ENCODE data around the gene MED25. TPM values are rescaled to one million over a fixed set of nuclear protein-coding genes. Genes with fewer than 3 reads are reported as not detected.

MED25 gene
- polyA plus RNA-seq, 4 donors, result 26.7 to 58.7 (median 41.2) TPM

DNA sequence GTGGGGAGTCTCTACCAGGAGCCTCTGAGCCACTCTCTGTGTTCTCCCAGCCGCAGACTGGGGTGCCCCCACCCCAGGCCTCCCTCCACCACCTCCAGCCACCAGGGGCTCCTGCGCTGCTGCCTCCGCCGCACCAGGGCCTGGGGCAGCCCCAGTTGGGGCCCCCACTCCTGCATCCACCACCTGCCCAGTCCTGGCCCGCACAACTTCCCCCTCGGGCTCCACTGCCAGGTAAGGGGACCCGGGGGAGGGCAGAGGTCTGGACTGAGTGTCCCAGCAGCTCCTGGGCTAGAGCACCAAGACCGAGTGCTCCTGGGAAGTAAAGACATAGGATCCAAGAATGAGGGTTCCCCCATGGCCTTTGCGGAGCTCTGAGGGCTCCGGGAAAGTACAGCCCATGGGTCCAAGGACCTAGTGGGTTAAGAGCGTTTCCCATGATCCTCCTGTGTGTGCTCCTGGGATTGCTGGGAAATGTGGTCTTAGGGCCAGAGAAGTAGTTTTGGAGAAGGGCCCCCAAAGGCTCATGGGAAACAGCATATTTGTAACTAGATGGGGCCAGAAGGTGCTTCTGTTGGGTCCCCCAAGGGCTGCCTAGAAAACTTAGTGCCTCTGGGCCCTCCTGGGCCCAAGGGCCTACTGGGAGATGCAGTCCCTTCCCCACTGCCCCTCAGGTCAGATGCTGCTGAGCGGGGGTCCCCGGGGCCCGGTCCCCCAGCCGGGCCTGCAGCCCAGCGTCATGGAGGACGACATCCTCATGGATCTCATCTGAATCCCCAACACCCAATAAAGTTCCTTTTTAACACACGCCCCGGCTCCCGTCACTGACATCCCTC lies 18.3 kb downstream of the MED25 start:
- Histone ChIP-seq H3K27me3 (ENCODE audit: control insufficient read depth in 3 of 3, insufficient read depth in 3 of 3, low read length in 3 of 3) (no peaks in the 10 kb centered on the region), H3K4me3 (ENCODE audit: low read depth in 1 of 3, low read length in 3 of 3) (no peak overlapping the region), H3K27ac (ENCODE audit: low read depth in 1 of 3, low read length in 2 of 3) (no peak overlapping the region), H3K4me1 (ENCODE audit: control insufficient read depth in 3 of 3, insufficient read depth in 2 of 3, low read depth in 1 of 3, low read length in 2 of 3) (no peaks in the 10 kb centered on the region), H3K36me3 (ENCODE audit: control insufficient read depth in 3 of 3, insufficient read depth in 2 of 3, low read depth in 1 of 3, low read length in 3 of 3) (peaks cover 23 to 93% (median 27%) of the 10 kb centered on the region in 3 donors), H3K9me3 (ENCODE audit: control insufficient read depth in 2 of 2, insufficient read depth in 1 of 2, low read depth in 1 of 2, low read length in 1 of 2) (no peaks in the 10 kb centered on the region)
- FAIRE-seq, result no peak
- 96 to 98% (median 98%) methylated on average over 20 of the region's 20 CpGs for WGBS, 3 donors
- DNase-seq, result no peak

DNA sequence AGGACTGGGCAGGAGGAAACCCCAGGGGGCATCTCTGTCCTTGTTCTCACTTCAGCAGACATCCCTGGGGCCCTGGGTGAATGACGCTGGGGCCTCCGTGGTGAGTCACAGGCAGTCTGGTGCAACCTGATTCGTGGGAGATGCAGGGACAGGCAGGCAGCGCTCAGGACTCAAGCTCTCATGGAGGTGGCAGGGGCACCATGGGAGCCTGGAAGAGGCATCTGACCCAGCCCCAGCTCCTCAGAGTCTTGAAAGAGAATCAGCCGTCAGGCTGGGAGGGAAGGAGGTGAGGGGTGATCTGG lies 18.9 kb downstream of the MED25 start:
- no peak for FAIRE-seq
- no peaks in the 10 kb centered on the region for H3K27me3 ChIP-seq (ENCODE audit: control insufficient read depth in 3 of 3, insufficient read depth in 3 of 3, low read length in 3 of 3)
- no peak overlapping the region for H3K4me3 ChIP-seq (ENCODE audit: low read depth in 1 of 3, low read length in 3 of 3)

DNA sequence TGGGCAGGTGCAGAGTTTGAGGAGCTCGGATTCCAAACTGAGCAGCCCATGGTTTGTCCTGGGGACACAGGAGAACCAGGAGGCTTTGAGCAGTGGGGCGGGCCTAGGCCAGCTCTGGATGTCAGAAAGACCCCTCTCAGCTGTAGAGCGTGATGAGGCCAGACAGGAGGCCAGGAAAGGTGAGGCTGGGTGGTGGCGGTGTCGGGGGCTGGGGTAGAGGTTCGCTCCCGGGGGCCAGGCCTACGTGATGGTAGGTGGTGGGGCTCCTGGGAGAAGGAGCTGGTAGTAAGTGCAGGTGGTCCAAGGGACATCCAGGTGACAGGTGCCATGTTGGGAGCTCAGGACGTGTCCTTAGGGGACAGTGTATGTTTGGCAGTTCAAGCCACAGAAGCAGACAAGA lies 19.3 kb downstream of the MED25 start:
- no peak for DNase-seq
- no peak for FAIRE-seq
- Histone ChIP-seq H3K4me3 (ENCODE audit: low read depth in 1 of 3, low read length in 3 of 3) (no peak overlapping the region), H3K27me3 (ENCODE audit: control insufficient read depth in 3 of 3, insufficient read depth in 3 of 3, low read length in 3 of 3) (no peaks in the 10 kb centered on the region), H3K4me1 (ENCODE audit: control insufficient read depth in 3 of 3, insufficient read depth in 2 of 3, low read depth in 1 of 3, low read length in 2 of 3) (no peaks in the 10 kb centered on the region), H3K36me3 (ENCODE audit: control insufficient read depth in 3 of 3, insufficient read depth in 2 of 3, low read depth in 1 of 3, low read length in 3 of 3) (peaks cover 16 to 88% (median 27%) of the 10 kb centered on the region in 3 donors), H3K9me3 (ENCODE audit: control insufficient read depth in 2 of 2, insufficient read depth in 1 of 2, low read depth in 1 of 2, low read length in 1 of 2) (no peaks in the 10 kb centered on the region), H3K27ac (ENCODE audit: low read depth in 1 of 3, low read length in 2 of 3) (no peak overlapping the region)
- 94 to 99% (median 97%) methylated on average over 9 of the region's 9 CpGs for WGBS, 3 donors

More for the DNA sequence above, 18.9 kb downstream of the MED25 start:
- H3K9me3 ChIP-seq (ENCODE audit: control insufficient read depth in 2 of 2, insufficient read depth in 1 of 2, low read depth in 1 of 2, low read length in 1 of 2), result no peaks in the 10 kb centered on the region
- no peak for DNase-seq
- 93 to 97% (median 93%) methylated on average over 5 of the region's 5 CpGs for WGBS, 3 donors
- no peak overlapping the region for H3K27ac ChIP-seq (ENCODE audit: low read depth in 1 of 3, low read length in 2 of 3)
- H3K4me1 ChIP-seq (ENCODE audit: control insufficient read depth in 3 of 3, insufficient read depth in 2 of 3, low read depth in 1 of 3, low read length in 2 of 3), result no peaks in the 10 kb centered on the region
- peaks cover 19 to 91% (median 27%) of the 10 kb centered on the region in 3 donors for H3K36me3 ChIP-seq (ENCODE audit: control insufficient read depth in 3 of 3, insufficient read depth in 2 of 3, low read depth in 1 of 3, low read length in 3 of 3)

DNA sequence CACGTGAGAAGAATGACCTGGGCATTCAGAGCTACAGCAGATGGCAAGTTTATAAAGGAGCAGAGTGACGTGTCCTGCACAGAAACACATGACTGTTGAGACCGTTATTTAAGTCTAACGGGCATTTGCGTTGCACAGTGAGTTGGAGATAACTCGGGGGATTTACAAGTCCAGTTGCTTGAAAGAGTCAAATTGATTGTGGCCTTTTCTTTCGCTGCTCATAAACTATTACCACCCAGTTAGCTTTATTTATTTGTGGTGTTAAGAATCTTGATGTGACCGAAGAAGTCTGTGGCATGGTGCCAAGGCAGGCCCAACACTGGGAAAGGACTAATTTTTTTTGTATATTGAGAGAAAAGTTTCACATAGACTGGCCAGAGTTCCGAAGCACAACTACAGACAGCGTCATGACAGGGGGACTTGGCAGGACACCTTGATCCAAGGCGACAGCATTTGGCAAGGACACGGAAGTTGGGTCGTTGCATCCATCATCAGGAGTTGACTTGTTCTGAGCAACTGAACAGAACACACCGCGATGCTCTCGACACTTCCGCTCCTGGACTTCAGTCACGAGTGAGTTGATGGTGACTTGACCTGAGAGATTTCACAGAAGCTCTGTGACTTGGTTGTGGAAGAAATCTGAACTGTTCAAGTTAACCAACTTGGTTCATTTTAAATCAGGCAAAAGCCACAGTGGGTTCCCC lies 20.9 kb downstream of the MED25 start:
- H3K27me3 ChIP-seq (ENCODE audit: control insufficient read depth in 3 of 3, insufficient read depth in 3 of 3, low read length in 3 of 3), result no peaks in the 10 kb centered on the region
- FAIRE-seq (no peak), DNase-seq (no peak)
- H3K4me1 ChIP-seq (ENCODE audit: control insufficient read depth in 3 of 3, insufficient read depth in 2 of 3, low read depth in 1 of 3, low read length in 2 of 3), result no peaks in the 10 kb centered on the region
- peaks cover 14 to 72% (median 21%) of the 10 kb centered on the region in 3 donors for H3K36me3 ChIP-seq (ENCODE audit: control insufficient read depth in 3 of 3, insufficient read depth in 2 of 3, low read depth in 1 of 3, low read length in 3 of 3)
- no peaks in the 10 kb centered on the region for H3K9me3 ChIP-seq (ENCODE audit: control insufficient read depth in 2 of 2, insufficient read depth in 1 of 2, low read depth in 1 of 2, low read length in 1 of 2)
- H3K4me3 ChIP-seq (ENCODE audit: low read depth in 1 of 3, low read length in 3 of 3), result no peak overlapping the region
- WGBS, 3 donors, result 82 to 95% (median 88%) methylated on average over 18 of the region's 18 CpGs
- H3K27ac ChIP-seq (ENCODE audit: low read depth in 1 of 3, low read length in 2 of 3), result no peak overlapping the region

DNA sequence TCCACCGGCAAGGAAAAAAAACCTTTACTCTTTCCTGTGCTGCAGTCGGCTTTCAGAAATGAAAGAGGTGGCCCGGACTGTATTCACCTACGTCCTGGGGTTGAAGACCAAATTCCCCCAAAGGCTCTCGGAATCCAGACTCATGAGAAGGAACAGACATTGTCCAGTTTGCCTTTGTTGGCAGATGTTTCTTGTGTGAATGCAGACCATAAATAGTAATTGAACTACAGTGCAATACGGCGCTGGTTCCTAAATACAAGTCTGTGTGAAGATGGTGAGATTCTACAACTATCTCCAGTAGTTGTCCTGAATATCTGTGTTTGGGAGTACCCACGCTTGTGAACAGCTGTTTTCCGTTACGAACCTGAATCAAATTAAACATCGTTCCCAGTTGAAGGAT lies 21.6 kb downstream of the MED25 start:
- H3K27ac ChIP-seq (ENCODE audit: low read depth in 1 of 3, low read length in 2 of 3), result no peak overlapping the region
- WGBS, 3 donors, result 93 to 96% (median 95%) methylated on average over 11 of the region's 11 CpGs
- no peaks in the 10 kb centered on the region for H3K4me1 ChIP-seq (ENCODE audit: control insufficient read depth in 3 of 3, insufficient read depth in 2 of 3, low read depth in 1 of 3, low read length in 2 of 3)
- H3K4me3 ChIP-seq (ENCODE audit: low read depth in 1 of 3, low read length in 3 of 3), result no peak overlapping the region
- FAIRE-seq (no peak), DNase-seq (no peak)
- H3K36me3 ChIP-seq (ENCODE audit: control insufficient read depth in 3 of 3, insufficient read depth in 2 of 3, low read depth in 1 of 3, low read length in 3 of 3), result peaks cover 8 to 65% (median 15%) of the 10 kb centered on the region in 3 donors
- no peaks in the 10 kb centered on the region for H3K27me3 ChIP-seq (ENCODE audit: control insufficient read depth in 3 of 3, insufficient read depth in 3 of 3, low read length in 3 of 3)
- no peaks in the 10 kb centered on the region for H3K9me3 ChIP-seq (ENCODE audit: control insufficient read depth in 2 of 2, insufficient read depth in 1 of 2, low read depth in 1 of 2, low read length in 1 of 2)

DNA sequence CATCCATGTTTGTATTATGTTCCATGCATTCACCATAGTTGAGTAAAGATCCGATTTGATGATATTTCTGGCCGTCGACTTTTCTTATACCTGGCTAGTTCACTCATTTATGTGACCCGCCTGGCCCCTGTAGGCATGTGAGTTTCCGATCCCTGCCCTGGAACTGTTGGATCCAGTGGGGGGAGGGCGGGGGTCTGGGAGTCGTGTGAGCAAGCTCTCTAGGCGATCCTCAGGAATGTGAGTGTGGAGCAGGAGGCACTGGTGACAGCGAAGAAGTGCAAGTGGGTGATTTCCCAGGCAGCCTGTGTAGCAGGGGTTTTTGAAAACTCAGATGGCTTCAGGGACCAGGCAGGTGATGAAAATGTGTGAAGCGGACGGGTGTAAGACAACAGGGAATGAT lies 22.2 kb downstream of the MED25 start:
- FAIRE-seq (no peak), DNase-seq (no peak)
- H3K4me3 ChIP-seq (ENCODE audit: low read depth in 1 of 3, low read length in 3 of 3), result no peak overlapping the region
- H3K9me3 ChIP-seq (ENCODE audit: control insufficient read depth in 2 of 2, insufficient read depth in 1 of 2, low read depth in 1 of 2, low read length in 1 of 2), result no peaks in the 10 kb centered on the region
- H3K4me1 ChIP-seq (ENCODE audit: control insufficient read depth in 3 of 3, insufficient read depth in 2 of 3, low read depth in 1 of 3, low read length in 2 of 3), result no peaks in the 10 kb centered on the region
- no peaks in the 10 kb centered on the region for H3K27me3 ChIP-seq (ENCODE audit: control insufficient read depth in 3 of 3, insufficient read depth in 3 of 3, low read length in 3 of 3)
- 92 to 95% (median 93%) methylated on average over 11 of the region's 11 CpGs for WGBS, 3 donors
- H3K36me3 ChIP-seq (ENCODE audit: control insufficient read depth in 3 of 3, insufficient read depth in 2 of 3, low read depth in 1 of 3, low read length in 3 of 3), result peaks cover 2 to 59% (median 12%) of the 10 kb centered on the region in 3 donors
- no peak overlapping the region for H3K27ac ChIP-seq (ENCODE audit: low read depth in 1 of 3, low read length in 2 of 3)

DNA sequence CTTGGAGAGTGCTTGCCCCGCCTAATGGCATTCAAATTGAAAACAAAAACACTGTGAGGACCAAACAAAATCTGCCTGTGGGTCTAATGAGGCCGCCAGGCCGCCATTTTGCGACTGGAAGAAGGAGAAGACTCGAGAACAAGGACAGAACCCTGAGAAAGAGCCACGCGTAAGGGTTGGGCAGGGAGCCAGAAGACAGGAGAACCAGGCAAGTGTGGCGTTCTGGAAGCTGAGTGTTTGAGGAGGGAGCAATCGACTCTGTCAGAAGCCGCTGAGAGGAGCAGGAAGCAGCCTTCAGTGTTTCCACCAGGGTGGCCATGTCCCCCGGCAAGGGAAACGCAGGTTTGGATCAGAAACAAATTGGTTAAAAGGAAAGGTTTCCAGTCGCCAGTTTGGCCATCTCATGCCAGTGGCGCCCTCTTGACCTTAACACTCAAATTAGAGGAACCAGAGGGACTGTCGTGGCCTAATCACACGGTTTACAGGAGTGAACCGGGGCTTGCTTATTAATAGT lies 22.7 kb downstream of the MED25 start:
- 90 to 94% (median 92%) methylated on average over 17 of the region's 17 CpGs for WGBS, 3 donors
- DNase-seq (no peak), FAIRE-seq (no peak)
- H3K4me3 ChIP-seq (ENCODE audit: low read depth in 1 of 3, low read length in 3 of 3), result no peak overlapping the region
- no peak overlapping the region for H3K27ac ChIP-seq (ENCODE audit: low read depth in 1 of 3, low read length in 2 of 3)
- H3K9me3 ChIP-seq (ENCODE audit: control insufficient read depth in 2 of 2, insufficient read depth in 1 of 2, low read depth in 1 of 2, low read length in 1 of 2), result no peaks in the 10 kb centered on the region
- H3K4me1 ChIP-seq (ENCODE audit: control insufficient read depth in 3 of 3, insufficient read depth in 2 of 3, low read depth in 1 of 3, low read length in 2 of 3), result no peaks in the 10 kb centered on the region
- no peaks in the 10 kb centered on the region for H3K27me3 ChIP-seq (ENCODE audit: control insufficient read depth in 3 of 3, insufficient read depth in 3 of 3, low read length in 3 of 3)
- H3K36me3 ChIP-seq (ENCODE audit: control insufficient read depth in 3 of 3, insufficient read depth in 2 of 3, low read depth in 1 of 3, low read length in 3 of 3), result peaks cover 2 to 54% (median 12%) of the 10 kb centered on the region in 3 donors

DNA sequence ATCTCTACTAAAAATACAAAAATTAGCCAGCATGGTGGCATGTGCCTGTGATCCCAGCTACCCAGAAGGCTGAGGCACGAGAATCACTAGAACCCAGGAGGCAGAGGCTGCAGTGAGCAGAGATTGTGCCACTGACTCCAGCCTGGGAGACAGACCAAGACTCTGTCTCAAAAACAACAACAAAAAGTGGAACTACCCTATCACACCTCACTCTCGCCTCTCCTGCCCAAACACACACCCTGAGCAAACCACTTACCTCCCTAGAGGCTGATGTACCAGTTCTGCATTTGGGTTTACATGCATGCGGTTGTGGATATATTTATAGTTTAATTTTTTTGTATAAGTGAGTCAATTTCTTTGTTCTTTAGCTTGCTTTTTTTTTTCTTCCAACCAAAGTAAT lies 25.2 kb downstream of the MED25 start:
- peaks cover 2 to 32% (median 5%) of the 10 kb centered on the region in 3 donors for H3K36me3 ChIP-seq (ENCODE audit: control insufficient read depth in 3 of 3, insufficient read depth in 2 of 3, low read depth in 1 of 3, low read length in 3 of 3)
- DNase-seq, result no peak
- WGBS, 3 donors, result 83 to 95% (median 91%) methylated on average over 3 of the region's 3 CpGs
- H3K9me3 ChIP-seq (ENCODE audit: control insufficient read depth in 2 of 2, insufficient read depth in 1 of 2, low read depth in 1 of 2, low read length in 1 of 2), result no peaks in the 10 kb centered on the region
- no peak for FAIRE-seq
- no peak overlapping the region for H3K27ac ChIP-seq (ENCODE audit: low read depth in 1 of 3, low read length in 2 of 3)
- H3K4me1 ChIP-seq (ENCODE audit: control insufficient read depth in 3 of 3, insufficient read depth in 2 of 3, low read depth in 1 of 3, low read length in 2 of 3), result no peaks in the 10 kb centered on the region
- H3K27me3 ChIP-seq (ENCODE audit: control insufficient read depth in 3 of 3, insufficient read depth in 3 of 3, low read length in 3 of 3), result no peaks in the 10 kb centered on the region
- H3K4me3 ChIP-seq (ENCODE audit: low read depth in 1 of 3, low read length in 3 of 3), result no peak overlapping the region
